GM13977 (cell line): Measurements from ENCODE around the gene EXOC6B.

ENCODE experiments used
- DNase-seq: peaks from one replicate; pipeline ENCODE4 v3.0.0; 2012; ENCODE audit warnings: low spot score
- in situ Hi-C: fragments of 300-500 bp; cut with MboI; formaldehyde crosslinking; loops from one replicate; pipeline ENCODE4 v1.12.0; 2022; ENCODE audit warnings: low sequenced_read_pairs, low pct_unique_long_range_greater_than_20kb, mixed read lengths, inconsistent platforms; ENCODE audit not compliant: unreplicated experiment
- TF ChIP-seq, protein P1 (sequence below): IDR thresholded peaks from 2 replicates; pipeline ENCODE4 v1.5.1; 2012; ENCODE audit warnings: mild to moderate bottlenecking, control low read depth; ENCODE audit not compliant: insufficient read depth; ENCODE audit errors: extremely low read depth, missing control alignments

EXOC6B gene

GRCh38 chr2:72176281-72176680 is 649.6 kb downstream of the EXOC6B start:
- TF ChIP-seq, protein P1, sequence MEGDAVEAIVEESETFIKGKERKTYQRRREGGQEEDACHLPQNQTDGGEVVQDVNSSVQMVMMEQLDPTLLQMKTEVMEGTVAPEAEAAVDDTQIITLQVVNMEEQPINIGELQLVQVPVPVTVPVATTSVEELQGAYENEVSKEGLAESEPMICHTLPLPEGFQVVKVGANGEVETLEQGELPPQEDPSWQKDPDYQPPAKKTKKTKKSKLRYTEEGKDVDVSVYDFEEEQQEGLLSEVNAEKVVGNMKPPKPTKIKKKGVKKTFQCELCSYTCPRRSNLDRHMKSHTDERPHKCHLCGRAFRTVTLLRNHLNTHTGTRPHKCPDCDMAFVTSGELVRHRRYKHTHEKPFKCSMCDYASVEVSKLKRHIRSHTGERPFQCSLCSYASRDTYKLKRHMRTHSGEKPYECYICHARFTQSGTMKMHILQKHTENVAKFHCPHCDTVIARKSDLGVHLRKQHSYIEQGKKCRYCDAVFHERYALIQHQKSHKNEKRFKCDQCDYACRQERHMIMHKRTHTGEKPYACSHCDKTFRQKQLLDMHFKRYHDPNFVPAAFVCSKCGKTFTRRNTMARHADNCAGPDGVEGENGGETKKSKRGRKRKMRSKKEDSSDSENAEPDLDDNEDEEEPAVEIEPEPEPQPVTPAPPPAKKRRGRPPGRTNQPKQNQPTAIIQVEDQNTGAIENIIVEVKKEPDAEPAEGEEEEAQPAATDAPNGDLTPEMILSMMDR: no peak
- in situ Hi-C loops: no loop called here
- no peak for DNase-seq

DNA sequence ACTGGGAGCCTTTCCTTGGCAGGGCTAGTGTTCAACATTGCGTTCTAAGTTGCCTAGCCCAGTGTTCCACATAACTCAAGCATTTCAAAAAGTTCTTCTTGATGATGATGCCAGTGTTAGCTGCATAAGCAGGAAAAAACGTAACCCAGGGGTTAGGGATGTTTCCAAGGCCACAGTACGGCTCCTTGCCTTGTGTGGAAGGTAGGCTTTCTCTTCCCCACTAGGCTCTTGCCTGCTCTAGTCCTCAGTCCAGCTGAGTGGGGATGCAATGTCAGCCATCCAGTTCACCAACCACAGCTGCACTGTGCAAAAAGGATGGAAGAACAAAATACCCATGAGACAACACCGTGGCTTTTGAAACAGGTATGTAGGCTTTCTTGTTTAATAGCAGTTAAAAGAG is 650.2 kb downstream of the EXOC6B start:
- in situ Hi-C loops: no loop called here
- no peak for DNase-seq
- TF ChIP-seq, protein P1: no peak

- TF ChIP-seq, protein P1: no peak
- in situ Hi-C loops: no loop called here
- DNase-seq: no peak
Observed at GRCh38 chr2:72173640-72174321, 652.1 kb downstream of the EXOC6B start.

DNA sequence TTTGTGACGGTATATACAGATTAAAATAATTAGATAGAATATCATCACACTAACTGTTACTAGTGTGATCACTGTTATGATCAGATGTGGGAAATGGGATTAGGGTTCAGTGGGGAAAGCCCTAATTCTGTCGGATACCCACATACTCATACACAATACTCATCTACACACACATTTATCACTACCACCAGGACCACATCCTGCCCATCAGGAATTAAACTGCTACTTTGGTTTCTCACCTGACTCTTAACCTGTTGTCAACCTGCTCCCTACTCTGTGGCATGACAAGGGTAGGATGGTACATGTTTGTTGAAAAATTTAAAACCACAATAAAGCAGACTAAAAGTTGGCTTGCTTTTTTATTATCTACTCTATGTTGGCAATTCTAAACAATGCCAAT is 653.4 kb downstream of the EXOC6B start:
- in situ Hi-C loops: no loop called here
- TF ChIP-seq, protein P1: no peak
- DNase-seq: no peak

- DNase-seq: no peak
- in situ Hi-C loops: no loop called here
- TF ChIP-seq, protein P1: no peak
Observed at GRCh38 chr2:72166279-72166678, 659.6 kb downstream of the EXOC6B start.

GRCh38 chr2:72165792-72166191 is 660.0 kb downstream of the EXOC6B start:
- in situ Hi-C loops: no loop called here
- DNase-seq: no peak
- TF ChIP-seq, protein P1: no peak

DNA sequence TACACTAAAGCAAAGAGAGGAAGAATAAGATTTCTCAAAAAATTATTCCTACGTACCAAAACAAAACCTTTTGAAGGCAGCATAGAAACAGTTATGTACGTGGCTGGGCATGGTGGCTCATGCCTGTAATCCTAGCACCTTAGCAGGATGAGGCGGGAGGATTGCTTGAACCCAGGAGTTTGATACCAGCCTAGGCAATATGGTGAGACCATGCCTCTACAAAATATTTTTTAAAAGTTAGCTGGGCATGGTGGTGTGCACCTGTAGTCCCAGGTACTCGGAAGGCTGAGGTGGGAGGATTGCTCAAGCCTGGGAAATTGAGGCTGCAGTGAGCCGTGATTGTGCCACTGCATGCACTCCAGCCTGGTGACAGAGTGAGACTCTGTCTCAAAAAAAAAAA is 663.3 kb downstream of the EXOC6B start:
- TF ChIP-seq, protein P1: no peak
- DNase-seq: no peak
- in situ Hi-C loops: no loop called here
